GM12891 (cell line): ENCODE measurements around the gene ASPHD2.
"Not testable (repeated sequence)": the region's sequence is repeated elsewhere in the genome, so short reads cannot be mapped to it uniquely, and the experiment has no call there.

Experiments
- DNase-seq: peaks from one replicate; pipeline ENCODE4 v3.0.0; 2011; ENCODE audit warnings: low spot score; ENCODE audit not compliant: insufficient read length
- FAIRE-seq: peaks from 2 replicates; lab custom pipeline; 2011; peaks lifted over from hg19 to GRCh38; lab: Jason Lieb, UNC
- PAX5 ChIP-seq: IDR thresholded peaks from 2 replicates; pipeline ENCODE4 v1.6.1; 2011; ENCODE audit warnings: low read length, moderate library complexity, mild to moderate bottlenecking; ENCODE audit not compliant: insufficient read depth, severe bottlenecking
- POLR2A ChIP-seq: IDR thresholded peaks from 2 replicates; pipeline ENCODE4 v1.6.1; 2011; ENCODE audit warnings: low read depth, low read length, control low read depth
- POLR2AphosphoS5 ChIP-seq: IDR thresholded peaks from 2 replicates; pipeline ENCODE4 v1.6.1; 2011; ENCODE audit warnings: low read depth, low read length, control low read depth
- POU2F2 ChIP-seq: IDR thresholded peaks from 2 replicates; pipeline ENCODE4 v1.6.1; 2011; ENCODE audit warnings: low read depth, mild to moderate bottlenecking, control low read depth, low read length, moderate library complexity
- SPI1 ChIP-seq: IDR thresholded peaks from 2 replicates; pipeline ENCODE4 v1.6.1; 2011; ENCODE audit warnings: low read depth, low read length, control low read depth
- TAF1 ChIP-seq: IDR thresholded peaks from 2 replicates; pipeline ENCODE4 v1.6.1; 2011; ENCODE audit warnings: low read depth, low read length, control low read depth

The ASPHD2 gene

DNA sequence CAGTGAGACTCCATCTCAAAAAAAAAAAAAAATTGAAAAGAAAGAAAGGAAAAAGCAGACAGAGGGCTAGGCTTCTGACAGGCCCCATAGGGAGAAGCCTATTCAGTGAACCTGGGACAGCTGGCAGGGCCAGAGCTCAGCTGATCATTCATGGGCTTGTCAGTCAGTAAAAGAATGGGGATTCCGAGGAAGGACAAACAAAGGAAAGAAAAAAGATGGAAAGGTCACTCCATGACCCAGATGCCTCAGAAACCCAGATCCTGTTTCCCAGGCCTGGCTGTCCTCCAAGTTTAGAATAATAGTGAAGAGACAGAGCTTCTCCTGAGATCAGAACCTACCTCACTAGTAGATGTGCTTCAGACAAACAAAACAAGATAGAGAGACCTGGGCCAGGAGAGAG lies 34.3 kb upstream of the ASPHD2 start:
- FAIRE-seq (no peak), DNase-seq (no peak)
- TF ChIP-seq TAF1 (no peak), SPI1 (no peak), POU2F2 (no peak), POLR2A (no peak), POLR2AphosphoS5 (no peak), PAX5 (no peak)

DNA sequence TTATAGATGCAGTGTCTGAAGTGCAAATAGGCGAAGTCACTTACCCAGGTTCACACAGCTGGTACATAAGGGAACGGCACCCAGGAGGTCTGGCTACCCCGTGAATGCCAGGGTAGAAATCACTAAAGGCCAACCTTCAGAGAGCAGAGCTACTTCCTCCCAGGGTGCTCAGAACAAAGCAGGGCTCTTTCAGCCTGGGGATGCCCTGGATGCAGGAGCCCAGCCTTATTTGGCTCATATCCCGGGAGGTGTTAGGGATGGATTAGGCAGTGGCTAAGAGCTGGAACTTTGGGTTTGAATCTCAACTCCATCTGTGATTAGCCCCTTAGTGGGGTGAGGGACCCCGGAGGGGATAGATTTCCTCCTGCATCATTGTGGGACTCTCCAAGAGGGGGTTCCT lies 33.1 kb upstream of the ASPHD2 start:
- TF ChIP-seq TAF1 = no peak
- TF ChIP-seq POU2F2 = no peak
- TF ChIP-seq POLR2A = no peak
- TF ChIP-seq SPI1 = no peak
- no peak for TF ChIP-seq PAX5
- no peak for TF ChIP-seq POLR2AphosphoS5
- DNase-seq (no peak), FAIRE-seq (no peak)

DNA sequence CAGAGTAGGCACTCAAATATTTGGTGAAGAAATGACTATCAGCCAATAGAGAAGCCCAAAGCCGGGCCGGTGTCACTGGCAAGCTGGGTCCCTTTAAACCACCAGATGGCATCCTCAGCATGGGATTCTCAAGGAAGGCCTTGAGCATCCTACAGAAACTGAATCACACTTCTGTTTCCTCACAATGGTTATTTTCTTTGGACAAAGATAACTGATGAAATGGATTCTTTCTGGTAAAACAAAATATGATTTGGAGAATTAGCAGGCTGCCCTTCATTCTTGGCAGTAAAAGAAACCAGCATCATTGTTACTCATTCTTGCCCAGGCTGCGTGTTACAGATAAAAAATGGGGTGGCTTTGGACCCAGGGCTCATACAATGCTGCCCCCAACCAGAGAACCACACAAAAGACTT lies 30.3 kb upstream of the ASPHD2 start:
- peak; percentile 61 for FAIRE-seq
- TF ChIP-seq PAX5 = no peak
- no peak for TF ChIP-seq POLR2AphosphoS5
- TF ChIP-seq TAF1 = no peak
- no peak for TF ChIP-seq POLR2A
- TF ChIP-seq SPI1 = no peak
- no peak for TF ChIP-seq POU2F2
- peak; percentile 35 for DNase-seq

DNA sequence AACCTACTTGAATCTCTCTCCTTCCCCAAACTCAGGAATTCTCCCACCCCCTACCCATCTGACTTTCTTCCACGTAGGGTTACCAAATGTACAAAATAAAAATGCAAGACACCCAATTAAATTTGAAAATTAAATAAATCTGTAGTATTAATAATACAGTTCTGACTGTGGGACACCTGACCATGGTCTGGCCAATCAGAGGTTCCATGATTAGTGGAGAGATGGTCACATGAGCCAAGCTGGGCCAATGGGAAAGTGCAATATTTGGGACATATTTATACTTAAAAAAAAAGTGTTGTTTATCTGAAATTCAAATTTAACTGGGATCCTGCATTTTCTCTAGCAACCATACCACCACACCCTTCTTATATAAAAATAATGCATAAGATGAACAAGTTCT lies 29.8 kb upstream of the ASPHD2 start:
- TF ChIP-seq POLR2A (no peak), POLR2AphosphoS5 (no peak), POU2F2 (no peak), SPI1 (no peak), PAX5 (no peak), TAF1 (no peak)

DNA sequence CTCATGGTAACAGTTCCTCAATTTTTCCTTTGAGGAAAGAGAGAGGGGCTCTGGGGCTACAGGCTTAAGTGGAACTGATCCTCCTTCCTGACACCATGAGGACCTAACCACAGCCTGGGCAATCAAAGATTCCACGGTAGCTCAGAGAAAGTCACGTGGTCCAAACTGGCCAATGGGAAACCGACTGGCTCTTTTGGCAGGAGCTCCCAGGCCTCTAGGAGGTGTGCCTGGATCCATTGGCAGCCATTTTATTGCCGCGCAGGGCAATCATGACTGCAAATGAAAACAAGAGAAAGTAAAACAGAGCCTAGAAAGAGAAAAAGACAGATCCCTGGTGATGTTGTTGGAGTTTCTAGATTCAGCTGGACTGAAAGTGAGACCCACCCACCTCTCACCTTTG lies 27.3 kb upstream of the ASPHD2 start:
- no peak for FAIRE-seq
- DNase-seq = no peak
- no peak for TF ChIP-seq PAX5
- no peak for TF ChIP-seq POLR2AphosphoS5
- TF ChIP-seq POLR2A = no peak
- no peak for TF ChIP-seq SPI1
- no peak for TF ChIP-seq TAF1
- TF ChIP-seq POU2F2 = no peak

More for the DNA sequence above, 29.8 kb upstream of the ASPHD2 start:
- DNase-seq (no peak), FAIRE-seq (no peak)

DNA sequence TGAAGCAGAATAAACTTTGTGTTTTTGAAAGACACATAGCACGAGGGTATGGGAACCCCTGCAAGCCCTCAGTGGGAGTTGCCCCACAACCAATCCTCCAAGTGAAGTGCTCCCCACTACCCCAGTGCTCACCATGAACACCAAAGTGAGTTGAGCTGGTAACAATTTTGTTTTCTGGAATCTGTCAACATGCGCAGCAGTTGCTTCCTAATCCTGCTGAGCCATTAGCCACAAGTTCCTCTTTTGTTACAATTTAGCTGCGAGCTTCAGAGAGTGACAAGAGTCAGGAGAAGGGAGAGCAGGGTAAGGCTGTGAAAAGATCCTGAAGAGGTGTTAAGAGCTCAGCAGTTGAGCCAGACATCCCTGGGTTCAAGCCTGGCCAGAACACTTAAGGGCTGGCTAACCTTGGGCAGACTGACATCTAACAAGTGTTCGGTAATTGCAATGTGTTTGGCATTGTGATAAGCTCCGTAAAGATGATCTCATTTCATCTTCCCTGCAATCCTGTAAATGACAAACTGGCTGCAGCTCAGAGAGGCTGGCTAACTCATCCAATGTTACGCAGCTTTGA lies 24.1 kb upstream of the ASPHD2 start:
- DNase-seq = no peak
- TF ChIP-seq POU2F2 (no peak), SPI1 (peak; percentile 39; the same call in 1 of the 2 replicates)
- FAIRE-seq = no peak

DNA sequence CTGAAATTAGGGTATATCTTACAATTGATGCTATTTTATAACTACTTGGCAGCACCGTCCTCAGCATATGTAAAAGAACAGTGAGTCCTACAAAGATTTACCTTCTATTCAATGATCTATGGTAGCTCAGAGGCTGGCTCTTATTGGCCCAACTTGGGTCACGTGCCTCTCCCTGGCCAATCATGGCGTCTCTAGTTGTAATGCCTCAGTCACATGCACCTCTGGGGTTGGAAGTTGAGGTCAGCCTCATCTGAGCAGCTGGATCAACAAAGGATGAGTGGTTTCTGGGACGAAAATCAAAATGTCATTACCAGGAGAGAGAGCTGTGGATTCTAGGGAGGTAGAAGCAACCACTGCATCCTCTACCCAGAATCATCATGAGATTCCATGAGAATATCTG lies 22.9 kb upstream of the ASPHD2 start:
- no peak for DNase-seq
- TF ChIP-seq POLR2AphosphoS5 = no peak
- TF ChIP-seq PAX5 = no peak
- TF ChIP-seq TAF1 = no peak
- TF ChIP-seq POLR2A = no peak
- TF ChIP-seq POU2F2 = no peak
- TF ChIP-seq SPI1 = no peak
- FAIRE-seq = no peak

DNA sequence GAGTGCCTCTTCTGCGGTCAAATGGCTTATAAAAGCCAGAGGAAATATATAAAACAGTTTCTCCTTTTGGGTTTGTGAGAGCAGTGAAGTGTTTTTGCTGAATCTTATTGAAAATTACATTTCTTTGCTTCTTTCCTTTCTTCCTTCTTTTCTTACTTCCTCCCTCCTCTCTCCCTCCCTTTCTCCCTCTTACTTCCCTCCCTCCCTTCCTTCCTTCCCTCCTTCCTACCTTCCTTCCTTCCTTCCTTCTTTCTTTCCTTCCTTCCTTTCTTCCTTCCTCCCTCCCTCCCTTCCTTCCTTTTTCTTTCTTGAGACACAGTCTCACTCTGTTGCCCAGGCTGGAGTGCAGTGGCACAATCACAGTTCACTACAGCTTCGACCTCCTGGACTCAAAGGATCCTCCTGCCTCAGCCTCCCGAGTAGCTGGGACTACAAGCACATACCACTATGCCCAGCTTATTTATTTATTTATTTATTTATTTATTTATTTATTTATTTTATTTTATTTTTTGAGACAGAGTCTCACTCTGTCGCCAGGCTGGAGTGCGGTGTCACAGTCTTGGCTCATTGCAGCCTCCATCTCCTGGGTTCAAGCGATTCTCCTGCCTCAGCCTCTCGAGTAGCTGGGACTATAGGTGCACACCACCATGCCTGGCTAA lies 20.4 kb upstream of the ASPHD2 start:
- FAIRE-seq, DNase-seq: not testable (repeated sequence)

DNA sequence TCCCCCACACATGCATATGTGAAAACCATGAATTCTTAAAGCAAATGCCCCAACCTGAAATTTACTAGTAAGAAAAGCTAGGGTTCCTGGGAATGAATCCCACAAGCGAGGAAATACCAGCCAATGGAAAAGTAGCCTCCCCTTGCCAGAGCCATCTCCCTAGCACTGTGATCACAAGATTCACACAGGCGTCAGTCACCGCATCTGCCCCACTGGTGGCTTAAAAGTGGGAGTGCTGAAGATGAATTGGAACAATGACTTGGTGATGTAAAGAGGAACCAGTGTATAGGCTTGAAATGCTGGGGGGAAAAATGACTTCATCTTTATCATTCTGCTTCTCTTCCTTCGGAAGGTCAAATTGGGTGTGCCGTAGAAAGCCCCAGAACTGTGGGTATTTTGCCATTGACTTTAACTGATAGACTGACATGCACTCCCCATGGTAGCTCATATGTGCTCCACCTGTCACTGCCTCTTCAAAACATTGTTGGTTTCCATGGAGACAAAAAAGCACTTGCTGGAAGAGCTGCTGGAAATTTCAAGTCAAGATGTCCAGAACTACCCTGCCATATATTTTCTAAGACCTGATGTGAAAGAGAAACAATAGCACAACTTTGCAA lies 19.2 kb upstream of the ASPHD2 start:
- TF ChIP-seq POLR2AphosphoS5 = no peak
- no peak for TF ChIP-seq POLR2A
- no peak for FAIRE-seq
- no peak for DNase-seq

DNA sequence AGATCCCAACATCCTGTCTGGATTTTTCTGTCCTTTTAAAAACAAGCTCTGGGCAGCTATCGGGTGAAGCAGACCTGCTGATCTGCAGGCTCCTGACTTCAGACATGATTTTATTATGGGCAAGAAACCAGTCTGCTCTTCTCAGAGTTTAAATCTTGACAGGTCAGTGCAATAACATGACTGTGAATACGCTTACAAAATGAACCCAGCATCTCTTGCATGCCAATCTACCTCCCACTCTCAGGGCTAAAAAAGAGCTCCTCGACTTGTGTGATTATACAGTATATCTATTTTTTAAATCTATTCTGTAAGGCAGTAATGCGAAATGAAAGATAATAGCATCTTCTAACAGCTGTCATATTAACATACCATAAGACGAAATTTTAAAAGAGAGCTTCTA lies 18.7 kb upstream of the ASPHD2 start:
- FAIRE-seq (no peak), DNase-seq (no peak)
- TF ChIP-seq POU2F2 = no peak
- TF ChIP-seq POLR2AphosphoS5 = no peak
- no peak for TF ChIP-seq SPI1

DNA sequence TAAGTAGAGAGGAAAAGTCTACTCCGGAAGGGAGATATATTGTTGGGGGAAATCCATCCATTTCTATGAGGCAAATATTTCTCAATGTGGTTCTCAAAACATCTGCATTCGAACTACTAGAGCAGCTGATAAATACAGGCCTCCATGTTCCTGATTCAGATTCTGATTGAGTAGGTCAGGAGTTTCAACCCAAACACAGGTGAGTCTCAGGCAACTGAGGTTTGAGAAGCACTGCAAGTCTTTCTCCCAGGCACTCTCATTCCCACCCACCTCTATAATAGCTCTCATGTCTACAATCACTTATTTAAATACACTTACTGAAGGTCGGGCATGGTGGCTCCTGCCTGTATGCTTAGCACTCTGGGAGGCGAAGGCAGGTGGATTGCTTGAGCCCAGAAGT lies 14.7 kb upstream of the ASPHD2 start:
- no peak for FAIRE-seq
- DNase-seq = no peak

More for the DNA sequence above, 14.7 kb upstream of the ASPHD2 start:
- TF ChIP-seq PAX5 = no peak
- no peak for TF ChIP-seq TAF1
- TF ChIP-seq POLR2AphosphoS5 = no peak
- no peak for TF ChIP-seq POLR2A
- TF ChIP-seq POU2F2 = no peak
